ENCODE measurements around the gene LRRC59.
"Not testable (repeated sequence)": the region's sequence is repeated elsewhere in the genome, so short reads cannot be mapped to it uniquely, and the experiment has no call there.

Gene LRRC59

GRCh38 chr17:50424246-50424995 lies 27.1 kb upstream of the LRRC59 start:
- DNase-seq: no peak

DNA sequence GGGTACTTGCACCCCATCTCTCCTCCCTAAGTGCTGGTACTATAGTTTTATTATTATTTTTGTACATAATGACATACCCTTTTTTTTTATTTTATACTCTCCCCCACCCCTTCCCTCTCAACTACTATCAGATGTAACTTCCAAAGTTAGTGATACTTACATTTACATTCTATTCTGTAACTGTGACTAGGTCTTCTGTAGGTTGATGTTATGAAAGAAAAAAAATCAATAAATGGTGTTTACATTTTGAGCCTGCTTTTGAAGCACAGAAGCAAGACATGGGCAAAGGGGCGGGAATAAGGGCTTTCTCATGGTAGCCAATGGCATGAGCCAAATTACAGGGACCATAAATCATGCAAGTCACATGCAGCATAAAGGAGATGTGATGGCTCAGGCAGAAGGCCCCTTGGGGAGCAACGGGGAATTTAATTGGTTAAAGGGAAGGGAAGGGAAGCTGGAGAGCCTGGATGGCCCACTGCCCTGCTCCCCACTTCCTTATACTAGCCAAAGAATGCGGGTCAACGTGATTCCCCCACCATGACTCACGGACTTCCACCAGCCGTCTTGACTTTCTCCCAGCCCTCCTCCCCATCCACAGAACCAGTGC lies 26.3 kb upstream of the LRRC59 start:
- DNase-seq: peak; percentile 42

GRCh38 chr17:50422738-50423137 lies 25.4 kb upstream of the LRRC59 start:
- no peak for DNase-seq

DNA sequence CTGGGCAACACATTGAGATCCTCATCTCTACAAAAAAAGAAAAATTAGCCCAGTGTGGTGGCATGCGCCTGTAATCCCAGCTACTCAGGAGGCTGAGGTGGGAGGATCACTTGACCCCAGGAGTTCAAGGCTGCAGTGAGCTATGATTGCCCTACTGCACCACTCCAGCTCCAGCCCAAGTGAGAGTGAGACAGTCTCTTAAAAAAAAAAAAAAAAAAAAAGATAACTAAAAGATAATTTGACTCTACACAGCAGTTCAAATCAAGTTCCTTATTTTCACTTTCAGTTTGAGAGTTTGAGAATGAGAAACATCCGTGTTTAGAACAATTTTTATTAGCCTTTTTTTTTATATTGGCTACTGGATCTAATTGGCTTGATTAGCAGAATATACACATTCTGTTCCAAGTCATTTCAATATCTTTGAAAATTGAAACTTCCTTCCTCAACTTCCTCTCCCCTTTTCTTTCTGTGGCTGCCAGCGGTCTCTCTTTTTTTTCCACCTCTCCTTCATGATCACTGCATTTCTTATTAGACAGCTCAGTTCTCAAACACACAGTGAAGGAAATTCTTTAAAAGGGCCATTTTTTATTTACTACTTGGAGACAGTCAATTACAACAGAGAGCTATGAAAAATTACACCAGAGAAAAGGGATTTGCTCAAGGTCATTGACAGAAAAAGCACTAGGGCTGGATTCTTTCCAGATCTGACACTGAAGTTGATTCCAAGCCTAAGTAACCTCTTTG lies 24.2 kb upstream of the LRRC59 start:
- DNase-seq: no peak

GRCh38 chr17:50420419-50421112 lies 23.2 kb upstream of the LRRC59 start:
- no peak for DNase-seq

- DNase-seq: not testable (repeated sequence)
These were observed 22.3 kb upstream of the LRRC59 start for GRCh38 chr17:50419577-50419976.

DNA sequence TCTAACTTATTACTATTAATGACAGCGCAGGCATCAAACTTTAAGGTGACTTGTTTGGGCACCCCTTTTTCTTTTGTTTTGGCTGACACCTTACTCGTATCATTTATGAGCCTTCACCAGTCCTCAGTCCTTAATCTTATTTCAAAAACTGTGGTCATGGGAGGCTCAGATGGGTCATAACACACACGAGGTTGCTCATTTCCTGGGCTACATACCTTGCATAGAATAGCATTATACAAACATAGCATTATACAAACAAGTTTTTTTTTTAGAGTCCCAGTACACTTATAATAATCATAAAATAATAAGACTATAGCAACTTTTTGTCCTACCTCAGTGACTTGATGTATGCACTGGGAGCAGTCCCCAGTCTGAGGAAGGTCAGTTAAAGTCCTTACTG lies 17.5 kb upstream of the LRRC59 start:
- no peak for DNase-seq

- no peak for DNase-seq
These were observed 14.9 kb upstream of the LRRC59 start for GRCh38 chr17:50412188-50412732.

DNA sequence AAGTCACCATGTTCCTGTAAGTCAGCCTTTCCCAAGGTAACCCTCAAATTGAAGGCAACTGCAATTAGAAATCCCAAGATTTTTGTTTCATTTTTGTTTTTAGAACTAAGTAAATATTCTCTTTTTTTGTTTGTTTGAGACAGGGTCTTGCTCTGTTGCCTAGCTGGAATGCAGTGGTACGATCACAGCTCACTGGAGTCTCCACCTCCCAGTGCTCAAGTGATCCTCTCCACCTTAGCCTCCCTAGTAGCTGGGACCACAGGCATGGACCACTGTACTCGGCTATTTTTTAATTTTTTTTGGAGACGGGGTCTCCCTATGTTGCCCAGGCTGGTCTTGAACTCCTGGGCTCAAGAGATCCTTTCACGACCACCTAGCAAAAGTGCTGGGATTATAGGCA lies 10.6 kb upstream of the LRRC59 start:
- DNase-seq: no peak

DNA sequence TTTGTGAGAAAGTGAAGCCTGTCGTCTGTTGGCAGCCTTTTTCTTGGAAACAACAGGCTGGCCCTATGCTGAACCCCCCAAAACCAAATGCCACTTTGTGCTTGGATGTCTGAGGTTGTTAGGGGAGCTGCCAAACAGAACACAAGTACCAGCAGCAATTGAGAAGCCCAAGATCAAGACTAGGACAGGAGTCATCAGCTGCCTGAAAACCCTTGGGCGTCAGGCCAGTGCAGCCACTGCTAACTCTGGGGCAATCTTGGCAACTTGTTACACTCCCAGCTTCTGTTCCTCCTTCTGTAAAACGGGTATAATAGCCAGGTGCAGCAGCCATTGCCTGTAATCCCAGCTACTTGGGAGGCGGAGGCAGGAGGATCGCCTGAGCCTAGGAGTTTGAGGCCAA lies 9.3 kb upstream of the LRRC59 start:
- DNase-seq: no peak

DNA sequence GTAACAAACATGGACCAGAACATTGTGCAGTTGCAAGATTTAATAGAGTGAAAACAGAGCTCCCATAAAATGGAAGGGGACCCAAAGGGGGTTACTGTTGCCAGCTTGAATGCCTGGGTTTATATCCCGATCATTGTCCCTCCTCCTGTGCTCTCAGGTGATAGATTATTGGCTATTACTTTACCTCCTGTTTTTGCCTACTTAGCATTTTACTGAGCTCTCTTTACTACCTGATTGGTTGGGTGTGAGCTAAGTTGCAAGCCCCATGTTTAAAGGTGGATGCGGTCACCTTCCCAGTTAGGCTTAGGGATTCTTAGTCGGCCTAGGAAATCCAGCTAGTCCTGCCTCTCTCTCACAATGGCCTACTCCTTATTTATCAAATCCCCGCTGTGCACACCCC lies 8.0 kb upstream of the LRRC59 start:
- DNase-seq: not testable (repeated sequence)

DNA sequence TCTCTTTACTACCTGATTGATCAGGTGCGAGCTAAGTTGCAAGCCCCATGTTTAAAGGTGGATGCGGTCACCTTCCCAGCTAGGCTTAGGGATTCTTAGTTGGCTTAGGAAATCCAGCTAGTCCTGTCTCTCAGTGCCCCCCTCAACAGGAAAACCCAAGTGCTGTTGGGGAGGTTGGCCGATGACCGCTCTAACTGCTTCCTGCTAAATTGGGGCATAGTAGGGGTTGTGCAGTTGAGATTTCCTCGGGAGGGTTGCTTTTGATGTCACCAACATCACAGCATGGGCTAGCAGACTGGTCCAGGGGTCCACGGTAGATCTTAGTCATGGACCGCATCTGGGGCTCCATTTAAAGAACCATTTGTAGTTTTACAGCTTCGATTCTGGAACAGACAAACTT lies 2.3 kb upstream of the LRRC59 start:
- DNase-seq: not testable (repeated sequence)

GRCh38 chr17:50398672-50399071 lies 1.3 kb upstream of the LRRC59 start:
- not testable (repeated sequence) for DNase-seq

GRCh38 chr17:50397919-50398285 lies 579 bp upstream of the LRRC59 start:
- DNase-seq: no peak

GRCh38 chr17:50396261-50397110 lies 837 bp downstream of the LRRC59 start:
- DNase-seq: peak; percentile 38

- DNase-seq: no peak
These were observed 2.6 kb downstream of the LRRC59 start for GRCh38 chr17:50394711-50395110.

- no peak for DNase-seq
These were observed 3.6 kb downstream of the LRRC59 start for GRCh38 chr17:50393700-50394099.

DNA sequence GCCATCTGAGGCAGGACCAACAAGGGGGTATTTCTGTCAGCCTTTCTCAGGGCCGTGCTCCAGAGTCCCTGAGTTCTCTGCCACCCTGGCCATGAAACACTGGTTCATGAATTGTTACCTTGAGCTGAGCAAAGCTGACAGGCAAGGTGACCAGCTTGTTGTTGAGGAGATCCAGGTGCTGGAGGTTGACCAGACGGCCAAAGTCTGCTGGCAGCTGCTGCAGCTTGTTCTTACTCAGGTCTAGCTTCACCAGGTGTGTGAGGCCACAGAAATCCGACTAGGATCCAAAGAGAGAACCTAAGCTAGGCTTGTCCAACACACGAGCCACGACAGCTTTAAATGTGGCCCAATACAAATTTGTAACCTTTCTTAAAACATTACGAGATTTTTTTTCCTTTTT lies 4.7 kb downstream of the LRRC59 start:
- DNase-seq: no peak

DNA sequence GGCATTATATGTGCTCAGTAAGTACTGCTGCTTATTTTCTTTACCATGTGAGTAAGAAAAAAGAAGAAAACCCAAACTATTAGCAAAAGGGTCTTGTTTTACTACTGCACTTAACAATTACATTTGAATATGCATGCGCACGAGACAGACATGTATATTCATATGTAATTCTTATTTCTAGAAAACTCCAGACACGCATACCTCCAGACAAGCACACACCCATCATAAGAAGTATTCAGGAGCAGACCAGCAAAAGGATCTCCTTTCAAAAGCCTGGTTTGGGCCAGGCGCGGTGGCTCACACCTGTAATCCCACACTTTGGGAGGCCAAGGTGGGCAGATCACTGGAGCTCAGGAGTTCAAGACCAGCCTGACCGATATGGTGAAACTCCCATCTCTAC lies 7.8 kb downstream of the LRRC59 start:
- no peak for DNase-seq

DNA sequence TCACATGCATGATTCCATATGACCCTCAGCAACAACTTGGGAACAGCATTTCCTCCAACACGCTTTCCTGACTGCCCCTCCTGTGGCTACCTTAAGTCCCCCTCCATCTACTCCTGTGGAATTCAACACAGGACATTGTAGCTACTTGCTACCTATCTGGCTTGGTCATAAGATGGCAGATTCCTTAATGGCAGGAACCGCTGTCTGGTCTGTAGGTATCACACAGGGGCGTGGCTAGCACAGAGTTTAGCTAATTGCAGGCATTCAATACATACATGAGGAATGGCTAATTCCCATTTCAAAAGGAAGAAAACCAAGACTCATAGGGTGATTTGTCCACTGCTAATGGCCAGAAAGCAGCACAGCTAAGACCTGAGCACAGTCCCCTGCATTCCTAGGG lies 8.6 kb downstream of the LRRC59 start:
- no peak for DNase-seq

- no peak for DNase-seq
These were observed 10.8 kb downstream of the LRRC59 start for GRCh38 chr17:50386510-50386909.

DNA sequence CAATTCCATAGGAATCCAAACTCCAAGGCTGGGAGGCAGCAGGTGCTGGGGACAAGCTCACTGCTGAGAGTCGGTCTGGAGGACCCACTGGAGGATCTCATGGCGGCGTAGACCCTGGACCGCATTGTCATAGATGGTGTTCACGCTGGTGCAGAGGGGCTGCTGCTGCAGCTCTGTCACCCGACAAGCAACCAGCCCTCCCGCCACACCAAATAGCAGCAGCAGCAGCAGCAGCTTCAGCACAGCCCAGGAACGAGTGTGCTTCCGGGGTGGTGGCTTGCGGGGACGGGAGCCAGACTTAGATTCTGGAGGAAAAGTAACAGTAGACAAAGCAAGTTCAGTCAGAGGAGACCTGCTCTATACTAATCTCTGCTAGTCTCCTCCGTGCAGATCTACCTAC lies 14.4 kb downstream of the LRRC59 start:
- DNase-seq: no peak
